AG10803 (cell line): ENCODE data around the gene TNS3.
"Not testable (repeated sequence)": the region's sequence is repeated elsewhere in the genome, so short reads cannot be mapped to it uniquely, and the experiment has no call there.

Experiments
- DNase-seq: peaks from one replicate; pipeline ENCODE4 v3.0.0; 2010; ENCODE audit warnings: low read depth
- H3K4me3 ChIP-seq: 2 replicates; pipeline ENCODE4 v1.5.1; 2011; ENCODE audit warnings: mild to moderate bottlenecking, low read length, control low read depth
- CTCF ChIP-seq: conservative IDR thresholded peaks from 2 replicates; pipeline ENCODE4 v1.5.1; 2011; ENCODE audit warnings: mild to moderate bottlenecking, low read length, control low read depth, inconsistent platforms

The TNS3 gene

DNA sequence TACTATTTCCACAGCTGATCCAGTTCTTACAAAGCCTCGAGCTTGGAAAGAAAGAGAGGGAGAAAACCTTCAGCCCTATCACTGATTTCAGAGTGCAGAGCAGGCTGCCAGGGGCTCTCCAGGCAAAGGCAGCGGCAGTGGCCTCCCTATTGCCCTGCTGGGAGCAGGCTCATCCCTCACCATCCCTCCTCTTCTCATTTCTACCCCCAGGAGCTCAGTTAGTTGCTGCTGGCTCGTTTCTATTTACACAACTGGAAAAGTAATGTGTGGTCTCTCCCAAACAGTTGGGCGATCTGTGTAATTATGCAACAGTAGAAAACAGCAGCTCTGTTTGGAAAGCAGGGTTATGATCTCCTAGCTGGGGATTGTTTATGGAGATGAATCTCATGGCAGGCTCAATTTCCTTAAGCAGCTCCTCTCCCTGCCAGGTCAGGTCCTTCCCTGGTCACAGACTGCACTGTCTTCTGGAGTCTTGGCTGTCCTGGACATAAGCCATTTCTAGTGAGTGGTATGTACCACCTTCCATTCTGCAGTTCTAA is 28.7 kb upstream of the TNS3 start:
- peak; percentile 90 for DNase-seq
- H3K4me3 ChIP-seq: no peak overlapping the region
- no peak for TF ChIP-seq CTCF

- H3K4me3 ChIP-seq: no peak overlapping the region
- no peak for TF ChIP-seq CTCF
- DNase-seq: peak; percentile 81
These were observed 28.0 kb upstream of the TNS3 start for GRCh38 chr7:47609803-47610452.

GRCh38 chr7:47606593-47607046 is 24.7 kb upstream of the TNS3 start:
- peak; percentile 46 for DNase-seq
- H3K4me3 ChIP-seq: not testable (repeated sequence)

- H3K4me3 ChIP-seq: no peak overlapping the region
- DNase-seq: no peak
- no peak for TF ChIP-seq CTCF
These were observed 24.1 kb upstream of the TNS3 start for GRCh38 chr7:47605816-47606575.

- no peak for TF ChIP-seq CTCF
- no peak for DNase-seq
- no peak overlapping the region for H3K4me3 ChIP-seq
These were observed 22.6 kb upstream of the TNS3 start for GRCh38 chr7:47604496-47604890.

DNA sequence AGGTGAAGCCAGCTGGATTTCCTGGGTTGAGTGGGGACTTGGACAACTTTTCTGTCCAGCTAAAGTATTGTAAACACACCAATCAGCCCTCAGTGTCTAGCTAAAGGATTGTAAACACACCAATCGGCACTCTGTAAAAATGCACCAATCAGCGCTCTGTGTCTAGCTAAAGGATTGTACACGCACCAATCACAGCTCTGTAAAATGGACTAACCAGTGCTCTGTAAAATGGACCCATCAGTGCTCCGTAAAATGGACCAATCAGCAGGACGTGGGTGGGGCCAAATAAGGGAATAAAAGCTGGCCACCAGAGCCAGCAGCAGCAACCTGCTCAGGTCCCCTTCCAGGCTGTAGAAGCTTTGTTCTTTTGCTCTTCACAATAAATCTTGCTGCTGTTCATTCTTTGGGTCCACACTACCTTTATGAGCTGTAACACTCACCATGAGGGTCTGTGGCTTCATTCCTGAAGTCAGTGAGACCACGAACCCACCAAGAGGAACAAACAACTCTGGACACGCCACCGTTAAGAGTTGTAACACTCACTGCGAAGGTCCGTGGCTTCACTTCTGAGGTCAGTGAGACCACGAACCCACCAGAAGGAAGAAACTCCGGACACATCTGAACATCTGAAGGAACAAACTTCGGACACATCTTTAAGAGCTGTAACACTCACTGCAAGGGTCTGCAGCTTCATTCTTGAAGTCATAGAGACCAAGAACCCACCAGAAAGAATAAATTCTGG is 21.8 kb upstream of the TNS3 start:
- H3K4me3 ChIP-seq, DNase-seq: not testable (repeated sequence)

DNA sequence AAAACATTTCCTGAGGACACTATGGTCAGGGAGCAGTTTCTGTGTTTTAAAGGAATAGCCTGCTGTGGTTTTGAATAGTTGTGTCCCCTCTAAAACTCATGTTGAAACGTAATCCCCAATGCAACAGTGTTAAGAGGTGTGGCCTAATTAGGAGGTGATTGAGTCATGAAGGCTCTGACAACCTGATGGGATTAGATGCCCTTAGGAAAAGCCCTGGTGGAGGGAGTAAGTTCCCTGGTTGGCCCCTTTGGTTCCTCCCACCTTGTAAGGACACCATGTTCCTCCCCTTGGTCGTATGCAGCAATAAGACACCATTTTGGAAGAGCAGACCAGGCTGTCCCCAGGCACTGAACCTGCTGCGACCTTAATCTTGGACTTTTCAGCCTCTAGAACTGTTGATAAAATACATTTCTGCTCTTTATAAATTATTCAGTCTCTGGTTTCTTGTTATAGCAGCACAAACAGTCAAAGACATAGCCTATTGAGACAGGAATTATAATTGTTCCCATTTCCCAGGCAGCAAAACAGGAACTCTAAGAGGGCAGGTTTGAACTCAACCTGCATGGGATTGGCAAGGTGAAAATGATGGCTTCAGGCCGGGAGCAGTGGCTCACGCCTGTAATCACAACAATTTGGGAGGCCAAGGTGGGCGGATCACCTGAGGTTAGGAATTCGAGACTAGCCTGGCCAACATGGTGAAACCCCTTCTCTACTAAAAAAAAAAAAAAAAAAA is 20.5 kb upstream of the TNS3 start:
- no peak for TF ChIP-seq CTCF
- no peak overlapping the region for H3K4me3 ChIP-seq
- no peak for DNase-seq
